H9 (cell line): Measurements from ENCODE around the gene TTC9B. TPM values are rescaled to one million over a fixed set of nuclear protein-coding genes. Genes with fewer than 3 reads are reported as not detected.

Source experiments
- DNase-seq: peaks from one replicate; pipeline ENCODE4 v3.0.0-alpha.2; 2017
- H2AFZ ChIP-seq: one replicate; pipeline ENCODE4 v1.6.1; 2013; ENCODE audit warnings: mild to moderate bottlenecking, low read length, control low read depth, moderate library complexity
- H2AK5ac ChIP-seq: 2 replicates; pipeline ENCODE4 v1.6.1; 2013; ENCODE audit warnings: low read length, control low read depth, mixed read lengths; ENCODE audit not compliant: insufficient read length
- H2BK120ac ChIP-seq: one replicate; pipeline ENCODE4 v1.6.1; 2013; ENCODE audit warnings: low read depth, mild to moderate bottlenecking, low read length, control low read depth, inconsistent platforms; ENCODE audit not compliant: poor library complexity, severe bottlenecking
- H2BK12ac ChIP-seq: 2 replicates; pipeline ENCODE4 v1.6.1; 2013; ENCODE audit warnings: low read length, control low read depth, mixed read lengths, low read depth; ENCODE audit not compliant: insufficient read length
- H2BK15ac ChIP-seq: 2 replicates; pipeline ENCODE4 v1.6.1; 2013; ENCODE audit warnings: low read depth, low read length, control low read depth
- H2BK20ac ChIP-seq: one replicate; pipeline ENCODE4 v1.6.1; 2013; ENCODE audit warnings: low read depth, mild to moderate bottlenecking, low read length, control low read depth, inconsistent platforms; ENCODE audit not compliant: poor library complexity, severe bottlenecking
- H2BK5ac ChIP-seq: 2 replicates; pipeline ENCODE4 v1.6.1; 2013; ENCODE audit warnings: low read length, control low read depth, mixed read lengths; ENCODE audit not compliant: insufficient read length
- H3K14ac ChIP-seq: 2 replicates; pipeline ENCODE4 v1.6.1; 2013; ENCODE audit warnings: low read length, control low read depth; ENCODE audit not compliant: insufficient read depth
- H3K18ac ChIP-seq: 2 replicates; pipeline ENCODE4 v1.6.1; 2013; ENCODE audit warnings: low read depth, mild to moderate bottlenecking, mixed read lengths, low read length, control low read depth; ENCODE audit not compliant: insufficient read length
- H3K23ac ChIP-seq: 2 replicates; pipeline ENCODE4 v1.6.1; 2013; ENCODE audit warnings: low read length, control low read depth, mixed read lengths, low read depth; ENCODE audit not compliant: insufficient read length
- H3K23me2 ChIP-seq: 2 replicates; pipeline ENCODE4 v1.6.1; 2013; ENCODE audit warnings: low read depth, mild to moderate bottlenecking, mixed read lengths, low read length, control low read depth; ENCODE audit not compliant: insufficient read length, poor library complexity, severe bottlenecking
- H3K27ac ChIP-seq: 2 replicates; pipeline ENCODE4 v1.5.1; 2013; ENCODE audit warnings: low read length, control low read depth, mixed read lengths, low read depth; ENCODE audit not compliant: insufficient read length
- H3K27me3 ChIP-seq: 2 replicates; pipeline ENCODE4 v1.6.1; 2013; ENCODE audit warnings: low read length, control low read depth, inconsistent platforms; ENCODE audit not compliant: insufficient read depth
- H3K4ac ChIP-seq: 2 replicates; pipeline ENCODE4 v1.6.1; 2013; ENCODE audit warnings: low read depth, mild to moderate bottlenecking, control low read depth, inconsistent platforms, low read length, moderate library complexity
- H3K4me1 ChIP-seq: 2 replicates; pipeline ENCODE4 v1.6.1; 2013; ENCODE audit warnings: low read length, control low read depth, inconsistent platforms; ENCODE audit not compliant: insufficient read depth
- H3K4me2 ChIP-seq: 2 replicates; pipeline ENCODE4 v1.6.1; 2013; ENCODE audit warnings: low read length, control low read depth, mixed read lengths; ENCODE audit not compliant: insufficient read length, insufficient read depth
- H3K56ac ChIP-seq: 2 replicates; pipeline ENCODE4 v1.6.1; 2013; ENCODE audit warnings: low read depth, mild to moderate bottlenecking, mixed read lengths, low read length, control low read depth; ENCODE audit not compliant: insufficient read length
- H3K79me1 ChIP-seq: 2 replicates; pipeline ENCODE4 v1.6.1; 2013; ENCODE audit warnings: low read depth, mild to moderate bottlenecking, moderate library complexity, low read length, control low read depth, inconsistent platforms; ENCODE audit not compliant: insufficient read depth, poor library complexity, severe bottlenecking
- H3K79me2 ChIP-seq: 2 replicates; pipeline ENCODE4 v1.6.1; 2013; ENCODE audit warnings: low read length, control low read depth, inconsistent platforms; ENCODE audit not compliant: insufficient read depth
- H3K9ac ChIP-seq: 2 replicates; pipeline ENCODE4 v1.6.1; 2013; ENCODE audit warnings: low read length, control low read depth, mixed read lengths; ENCODE audit not compliant: insufficient read length; ENCODE audit errors: extremely low read depth
- H3K9me3 ChIP-seq: one replicate; pipeline ENCODE4 v1.6.1; 2013; ENCODE audit warnings: low read depth, low read length, inconsistent platforms; ENCODE audit not compliant: control insufficient read depth
- H3T11ph ChIP-seq: one replicate; pipeline ENCODE4 v1.6.1; 2013; ENCODE audit warnings: mild to moderate bottlenecking, low read length, control low read depth, inconsistent platforms
- H4K20me1 ChIP-seq: one replicate; pipeline ENCODE4 v1.6.1; 2013; ENCODE audit not compliant: control insufficient read depth, insufficient read length, insufficient read depth
- H4K5ac ChIP-seq: 2 replicates; pipeline ENCODE4 v1.6.1; 2013; ENCODE audit warnings: low read depth, mild to moderate bottlenecking, mixed read lengths, low read length, control low read depth; ENCODE audit not compliant: insufficient read length
- H4K8ac ChIP-seq: replicated peaks from 2 replicates; pipeline ENCODE4 v1.6.1; 2013; ENCODE audit warnings: low read length, control low read depth, mixed read lengths, low read depth; ENCODE audit not compliant: insufficient read length
- H4K91ac ChIP-seq: 2 replicates; pipeline ENCODE4 v1.6.1; 2013; ENCODE audit warnings: low read depth, mild to moderate bottlenecking, moderate library complexity, mixed read lengths, low read length, control low read depth; ENCODE audit not compliant: insufficient read length
- H3K27ac Mint-ChIP-seq, 3 experiments: 2 replicates in 2 of 3; 3 replicates in 1 of 3; pipeline ENCODE4 v1.8.0; 2020 to 2021; ENCODE audit warnings: mixed read lengths in 3 of 3, mild to moderate bottlenecking in 1 of 3, moderate library complexity in 1 of 3
- H3K27me3 Mint-ChIP-seq: 2 replicates; pipeline ENCODE4 v1.8.0; 2021; ENCODE audit warnings: low read depth, mild to moderate bottlenecking, moderate library complexity, mixed read lengths
- H3K36me3 Mint-ChIP-seq, 3 experiments: 2 replicates in 2 of 3; 3 replicates in 1 of 3; pipeline ENCODE4 v1.8.0; 2020 to 2021; ENCODE audit warnings: low read depth in 3 of 3, mixed read lengths in 3 of 3; ENCODE audit not compliant: insufficient read depth in 1 of 3
- H3K4me1 Mint-ChIP-seq, 2 experiments: 2 replicates each; pipeline ENCODE4 v1.8.0; 2020; ENCODE audit warnings: mixed read lengths in 2 of 2
- H3K4me3 Mint-ChIP-seq, 2 experiments: 2 replicates in 1 of 2; 3 replicates in 1 of 2; pipeline ENCODE4 v1.8.0; 2020 to 2021; ENCODE audit warnings: mild to moderate bottlenecking in 2 of 2, mixed read lengths in 2 of 2, moderate library complexity in 1 of 2
- H3K9me3 Mint-ChIP-seq, 2 experiments: 2 replicates in 1 of 2; 3 replicates in 1 of 2; pipeline ENCODE4 v1.8.0; 2020; ENCODE audit warnings: mild to moderate bottlenecking in 2 of 2, mixed read lengths in 2 of 2, moderate library complexity in 1 of 2
- WGBS: extraction: QIAGEN DNeasy Blood & Tissue Kit; methylation state at CpG from one replicate; pipeline ENCODE4 v1.1.7; 2013; ENCODE audit warnings: missing lambda C conversion rate, low lambda C conversion rate, mixed read lengths; ENCODE audit not compliant: insufficient read length; ENCODE audit errors: extremely low coverage; 5-methylcytosine and 5-hydroxymethylcytosine counted together
- total RNA-seq: library from RNA; stranded (reverse); gene quantifications from 2 replicates; pipeline ENCODE4 v1.2.1, GENCODE V29; 2021
- TF ChIP-seq, protein P1 (sequence below): fragments of 200-600 bp; sonication (generic); conservative IDR thresholded peaks from 3 replicates; pipeline ENCODE4 v1.8.0; 2021; ENCODE audit warnings: antibody characterized with exemption, mild to moderate bottlenecking

TTC9B gene
- total RNA-seq, 1 experiment from 2014 or later: 0.15 TPM

DNA sequence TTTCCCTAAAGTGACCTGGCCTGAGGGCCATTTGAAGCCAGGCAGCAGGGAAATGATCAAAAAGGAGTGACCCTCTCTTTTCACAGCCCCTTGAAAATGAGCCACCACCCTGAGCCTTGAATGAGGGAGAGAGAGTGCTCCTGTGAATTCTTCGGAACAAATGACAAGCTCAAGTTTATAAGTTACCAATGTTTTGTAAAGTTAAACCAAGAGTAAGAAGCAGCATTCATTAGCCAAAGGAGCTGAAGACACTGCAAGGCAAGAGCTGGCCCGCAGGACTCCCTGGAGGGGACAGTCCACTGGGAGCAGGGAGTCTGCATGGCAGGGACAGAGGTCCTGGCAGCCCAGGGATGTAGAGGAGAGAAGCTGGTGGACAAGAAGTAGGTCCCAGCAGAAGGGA lies 25.0 kb upstream of the TTC9B start:
- Histone ChIP-seq H3K79me2 (no peaks in the 10 kb centered on the region; the same call in 1 of the 2 replicates), H3K27ac (no peak overlapping the region), H4K5ac (no peak overlapping the region), H2AK5ac (no peak overlapping the region), H3T11ph (no peak overlapping the region), H3K4me2 (no peak overlapping the region), H3K23me2 (no peaks in the 10 kb centered on the region), H2BK5ac (no peak overlapping the region), H3K9ac (no peak overlapping the region), H3K27me3 (no peaks in the 10 kb centered on the region), H2BK12ac (no peak overlapping the region), H3K4me1 (no peaks in the 10 kb centered on the region; the same call in 1 of the 2 replicates), H2AFZ (no peak overlapping the region), H3K79me1 (no peaks in the 10 kb centered on the region), H2BK120ac (no peak overlapping the region), H3K4ac (no peak overlapping the region), H3K18ac (no peak overlapping the region), H3K9me3 (no peaks in the 10 kb centered on the region), H4K8ac (no peak overlapping the region), H3K56ac (no peak overlapping the region), H3K23ac (no peak overlapping the region), H4K20me1 (no peaks in the 10 kb centered on the region), H3K14ac (no peak overlapping the region), H2BK15ac (no peak overlapping the region), H2BK20ac (no peak overlapping the region), H4K91ac (no peak overlapping the region)
- H3K27me3 Mint-ChIP-seq: no peaks in the 10 kb centered on the region
- no CpG with 5 or more reads among the region's 2 CpGs for WGBS
- H3K4me1 Mint-ChIP-seq: peaks cover 4 to 8% of the 10 kb centered on the region in 2 experiments; a peak in 2 of 4 replicates
- TF ChIP-seq, protein P1, sequence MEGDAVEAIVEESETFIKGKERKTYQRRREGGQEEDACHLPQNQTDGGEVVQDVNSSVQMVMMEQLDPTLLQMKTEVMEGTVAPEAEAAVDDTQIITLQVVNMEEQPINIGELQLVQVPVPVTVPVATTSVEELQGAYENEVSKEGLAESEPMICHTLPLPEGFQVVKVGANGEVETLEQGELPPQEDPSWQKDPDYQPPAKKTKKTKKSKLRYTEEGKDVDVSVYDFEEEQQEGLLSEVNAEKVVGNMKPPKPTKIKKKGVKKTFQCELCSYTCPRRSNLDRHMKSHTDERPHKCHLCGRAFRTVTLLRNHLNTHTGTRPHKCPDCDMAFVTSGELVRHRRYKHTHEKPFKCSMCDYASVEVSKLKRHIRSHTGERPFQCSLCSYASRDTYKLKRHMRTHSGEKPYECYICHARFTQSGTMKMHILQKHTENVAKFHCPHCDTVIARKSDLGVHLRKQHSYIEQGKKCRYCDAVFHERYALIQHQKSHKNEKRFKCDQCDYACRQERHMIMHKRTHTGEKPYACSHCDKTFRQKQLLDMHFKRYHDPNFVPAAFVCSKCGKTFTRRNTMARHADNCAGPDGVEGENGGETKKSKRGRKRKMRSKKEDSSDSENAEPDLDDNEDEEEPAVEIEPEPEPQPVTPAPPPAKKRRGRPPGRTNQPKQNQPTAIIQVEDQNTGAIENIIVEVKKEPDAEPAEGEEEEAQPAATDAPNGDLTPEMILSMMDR: no peak
- no peak for DNase-seq
- peak overlapping the region in 1 of 3 experiments; percentile 6; a peak in 2 of 7 replicates for H3K27ac Mint-ChIP-seq
- H3K9me3 Mint-ChIP-seq: no peaks in the 10 kb centered on the region
- no peak overlapping the region for H3K4me3 Mint-ChIP-seq
- H3K36me3 Mint-ChIP-seq: peaks cover 0 to 35% (median 30%) of the 10 kb centered on the region in 3 experiments; a peak in 5 of 7 replicates
